GM19043 (cell line): Measurements from ENCODE around the gene KAT8.

Experiments
- ATAC-seq: cut with Tn5 transposase; IDR thresholded peaks from one replicate; pipeline ENCODE4 v1.9.1; 2021; ENCODE audit warnings: low read depth; ENCODE audit not compliant: unreplicated experiment

Gene KAT8

DNA sequence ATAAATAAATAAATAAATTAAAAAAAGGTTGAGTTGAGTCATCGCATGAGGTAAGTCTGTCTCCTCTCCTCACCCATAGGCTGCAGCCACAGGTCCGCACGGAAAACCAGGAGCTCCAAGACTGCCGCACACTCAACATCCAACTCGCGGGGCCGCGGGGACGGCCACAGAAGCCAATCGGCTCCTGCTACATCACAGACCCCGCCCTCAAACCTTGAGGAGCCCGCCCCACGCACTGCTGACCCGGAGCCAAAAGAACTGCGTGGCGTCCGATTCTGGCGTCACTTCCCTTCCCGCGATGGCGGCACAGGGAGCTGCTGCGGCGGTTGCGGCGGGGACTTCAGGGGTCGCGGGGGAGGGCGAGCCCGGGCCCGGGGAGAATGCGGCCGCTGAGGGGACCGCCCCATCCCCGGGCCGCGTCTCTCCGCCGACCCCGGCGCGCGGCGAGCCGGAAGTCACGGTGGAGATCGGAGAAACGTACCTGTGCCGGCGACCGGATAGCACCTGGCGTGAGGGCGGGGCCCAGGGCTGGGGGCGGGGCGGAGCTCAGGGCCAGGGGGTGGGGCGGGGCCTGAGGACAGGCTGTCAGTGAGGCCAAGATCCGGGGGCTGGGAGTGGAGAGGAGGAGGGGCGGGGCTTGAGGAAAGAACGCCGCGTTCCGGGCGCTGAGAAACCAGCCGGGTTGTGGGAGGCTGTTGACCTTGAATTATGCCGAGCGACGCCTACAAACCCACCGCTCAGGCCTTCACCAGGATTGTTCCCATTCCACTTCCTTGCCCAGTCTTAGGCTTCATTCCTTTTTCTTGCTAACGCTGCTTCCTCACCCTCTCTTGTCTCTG is at the start of gene KAT8:
Gene KAT8, plus strand, starts transcription at position 281 of the 839 bp plus-strand sequence. Its CDS starts 18 bp downstream, at position 299.
- peak; percentile 83 for ATAC-seq

DNA sequence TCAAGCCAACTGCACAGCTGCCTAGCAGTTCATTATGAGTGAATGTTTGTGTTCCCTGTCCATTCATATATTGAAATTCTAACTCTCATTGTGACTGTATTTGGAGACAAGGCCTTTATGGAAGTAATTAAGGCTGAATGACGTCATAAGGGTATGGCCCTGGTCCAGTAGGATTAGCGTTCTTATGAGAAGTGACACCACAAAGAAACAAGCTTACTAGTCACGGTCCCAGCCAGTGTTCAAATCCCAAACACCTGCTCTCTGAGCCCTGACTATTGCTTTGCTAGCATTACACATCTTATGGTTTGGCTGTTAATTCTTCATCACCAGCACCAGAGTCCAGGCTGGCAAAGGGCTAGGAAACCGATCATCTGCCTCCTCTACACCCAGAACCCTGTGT is 45.6 kb upstream of the KAT8 start:
- ATAC-seq: no peak

GRCh38 chr16:31072540-31073141 is 44.8 kb upstream of the KAT8 start:
- no peak for ATAC-seq

DNA sequence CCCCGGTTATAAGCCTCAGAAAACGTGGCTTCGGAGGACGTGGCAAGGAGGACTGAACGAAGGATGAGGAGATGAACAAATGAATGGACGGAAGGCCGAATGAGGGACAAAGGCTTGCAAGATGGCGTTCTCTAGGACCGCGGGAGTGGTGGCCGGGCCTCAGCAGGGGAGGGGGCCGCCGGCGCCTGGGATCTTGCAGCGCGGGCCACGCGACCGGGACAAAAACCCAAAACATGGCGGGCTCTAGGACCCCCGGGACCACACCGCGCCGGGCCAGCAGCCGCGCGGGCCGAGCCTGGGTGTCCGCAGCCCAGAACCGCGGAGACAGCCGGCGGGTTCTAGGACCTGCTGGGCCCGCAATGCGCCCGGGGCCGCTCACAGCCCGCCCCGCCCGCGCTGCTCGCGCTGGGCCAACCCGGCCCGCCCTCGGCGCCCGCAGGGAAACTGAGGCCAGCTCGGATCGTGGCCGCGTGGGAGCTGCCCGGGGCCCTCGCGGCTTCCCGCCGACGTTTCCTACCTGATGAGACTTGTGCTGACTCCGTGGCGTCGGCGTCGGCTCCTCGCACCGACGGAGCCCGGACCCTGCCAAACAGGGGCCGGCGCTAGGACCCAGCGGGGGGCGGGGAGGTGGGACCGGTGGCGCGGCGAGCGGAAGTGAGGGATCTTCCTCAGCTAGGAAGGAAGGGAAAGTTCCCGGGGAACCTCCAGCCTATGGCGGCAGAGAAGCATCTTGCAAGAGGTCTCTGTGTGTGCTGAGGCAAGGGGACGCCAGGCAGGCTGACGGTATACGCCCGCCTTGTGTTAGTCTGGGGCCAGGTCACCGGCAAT is 44.1 kb upstream of the KAT8 start:
- peak; percentile 42 for ATAC-seq

- peak; percentile 58 for ATAC-seq
Measured at GRCh38 chr16:31073970-31074813, 43.3 kb upstream of the KAT8 start, which contains the start of the genes ZNF646 and ZNF668. TSS of gene ZNF646 (plus strand) at chr16:31074422. CDS start at chr16:31076325, 1,903 bp downstream. TSS of gene ZNF668 (minus strand) at chr16:31074240. CDS start at chr16:31064459, 9,781 bp downstream.

GRCh38 chr16:31074814-31075183 is 42.7 kb upstream of the KAT8 start:
- no peak for ATAC-seq

- ATAC-seq: no peak
Measured at GRCh38 chr16:31076319-31076718, 41.1 kb upstream of the KAT8 start.

GRCh38 chr16:31077024-31077423 is 40.4 kb upstream of the KAT8 start:
- ATAC-seq: no peak

- ATAC-seq: no peak
Measured at GRCh38 chr16:31077592-31078396, 39.7 kb upstream of the KAT8 start.

- ATAC-seq: no peak
Measured at GRCh38 chr16:31078597-31079341, 38.7 kb upstream of the KAT8 start.

- ATAC-seq: no peak
Measured at GRCh38 chr16:31079342-31079944, 38.0 kb upstream of the KAT8 start.

- no peak for ATAC-seq
Measured at GRCh38 chr16:31080035-31080629, 37.3 kb upstream of the KAT8 start.

GRCh38 chr16:31080756-31081419 is 36.6 kb upstream of the KAT8 start:
- no peak for ATAC-seq

DNA sequence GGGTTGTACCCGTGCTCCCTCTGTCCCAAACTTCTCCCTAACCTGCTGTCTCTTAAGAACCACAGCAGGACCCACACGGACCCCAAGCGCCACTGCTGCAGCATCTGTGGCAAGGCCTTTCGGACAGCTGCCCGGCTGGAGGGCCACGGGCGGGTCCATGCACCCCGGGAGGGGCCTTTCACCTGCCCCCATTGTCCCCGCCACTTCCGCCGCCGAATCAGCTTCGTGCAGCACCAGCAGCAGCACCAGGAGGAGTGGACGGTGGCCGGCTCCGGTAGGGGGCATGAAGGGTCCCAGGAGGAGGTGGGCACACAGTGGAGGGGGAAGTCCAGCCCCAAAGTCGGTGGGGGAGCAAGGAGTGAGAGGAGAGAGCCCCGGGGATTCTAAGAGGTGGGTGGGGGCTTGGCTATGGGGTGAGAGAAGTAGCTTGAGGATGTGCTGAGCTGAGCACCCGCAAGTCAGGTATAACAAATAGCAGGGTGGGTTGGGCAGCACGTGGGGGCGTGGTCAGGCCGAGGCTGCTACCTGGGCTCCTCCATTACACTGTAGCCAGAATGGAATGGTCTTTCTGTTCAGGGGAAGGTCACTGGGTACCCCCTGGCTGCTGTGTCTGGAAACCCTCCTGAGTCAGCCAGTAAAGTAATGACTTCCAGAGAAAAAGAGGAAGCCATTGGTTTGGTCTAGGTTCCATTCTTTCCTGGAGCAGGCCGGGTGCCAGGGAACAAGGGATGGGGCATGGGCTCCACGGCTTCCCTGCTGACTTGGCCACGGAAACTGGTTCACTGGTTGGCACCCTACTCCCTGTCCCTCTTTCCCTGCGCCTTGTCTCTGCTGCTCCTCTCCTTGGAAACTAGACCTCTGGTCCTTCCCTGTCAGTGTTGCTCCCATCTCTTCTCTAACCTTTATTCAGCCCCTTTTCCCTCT is 35.8 kb upstream of the KAT8 start:
- ATAC-seq: no peak

DNA sequence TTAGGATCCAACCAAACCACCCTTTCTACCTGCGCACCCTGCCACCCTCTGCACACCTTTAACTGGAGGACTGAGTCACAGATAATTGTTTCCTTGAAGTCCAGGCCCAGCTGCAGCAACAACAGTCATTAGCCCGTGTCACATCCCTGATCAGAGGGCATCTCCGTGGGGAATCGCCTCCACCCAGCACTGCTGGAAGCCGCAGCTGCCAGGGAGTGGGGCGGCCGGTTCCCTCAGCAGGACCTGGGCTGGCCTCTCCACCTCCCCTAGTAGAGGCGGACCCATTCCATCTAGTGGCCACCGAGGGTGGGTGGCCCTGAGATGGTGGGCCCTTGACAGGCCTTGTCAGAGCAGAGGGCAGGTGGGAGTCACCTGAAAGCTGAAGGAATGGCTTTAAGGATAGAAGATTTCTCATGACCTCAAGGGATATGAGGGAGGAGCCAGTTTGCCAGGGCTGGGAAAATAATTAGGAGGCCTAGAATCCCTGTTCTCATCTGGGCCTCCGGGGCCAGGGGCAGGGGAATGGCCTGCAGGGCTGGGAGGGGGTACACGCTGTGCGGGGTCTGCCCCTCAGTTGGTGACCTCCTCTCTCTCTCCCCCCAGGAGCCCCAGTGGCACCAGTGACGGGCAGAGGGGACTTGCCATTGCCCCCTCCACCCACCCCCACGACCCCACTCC is 35.0 kb upstream of the KAT8 start:
- no peak for ATAC-seq

GRCh38 chr16:31083081-31083480 is 34.4 kb upstream of the KAT8 start:
- no peak for ATAC-seq
